Measurements from ENCODE around the gene ATRNL1.
"Not testable (repeated sequence)": the region's sequence is repeated elsewhere in the genome, so short reads cannot be mapped to it uniquely, and the experiment has no call there.

The ATRNL1 gene

DNA sequence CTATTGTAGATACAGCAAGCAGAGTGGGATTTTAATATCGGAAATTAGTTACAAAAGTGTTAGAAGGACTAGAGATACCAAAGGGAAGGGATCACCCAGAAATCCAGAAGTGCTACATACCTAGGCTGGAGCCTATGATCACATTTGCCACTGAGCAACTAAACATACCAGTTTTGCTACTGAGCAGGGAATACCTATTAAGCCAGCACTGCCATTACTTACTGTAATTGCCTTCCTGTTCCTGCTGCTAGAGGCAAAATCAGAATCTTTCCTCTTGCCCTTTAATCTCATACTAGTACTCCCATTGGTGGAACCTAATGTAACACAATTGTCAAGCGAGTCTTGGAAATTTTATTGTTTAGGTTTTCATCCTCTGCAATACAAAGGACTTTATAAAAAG is 121.7 kb downstream of the ATRNL1 start:
- Mint-ChIP-seq H3K9me3 (no peaks in the 10 kb centered on the region), H3K4me3 (no peak overlapping the region), H3K36me3 (ENCODE audit: low read depth) (no peaks in the 10 kb centered on the region), H3K27ac (no peak overlapping the region), H3K27me3 (no peaks in the 10 kb centered on the region), H3K4me1 (ENCODE audit: low read depth) (no peaks in the 10 kb centered on the region)
- no peak for DNase-seq

DNA sequence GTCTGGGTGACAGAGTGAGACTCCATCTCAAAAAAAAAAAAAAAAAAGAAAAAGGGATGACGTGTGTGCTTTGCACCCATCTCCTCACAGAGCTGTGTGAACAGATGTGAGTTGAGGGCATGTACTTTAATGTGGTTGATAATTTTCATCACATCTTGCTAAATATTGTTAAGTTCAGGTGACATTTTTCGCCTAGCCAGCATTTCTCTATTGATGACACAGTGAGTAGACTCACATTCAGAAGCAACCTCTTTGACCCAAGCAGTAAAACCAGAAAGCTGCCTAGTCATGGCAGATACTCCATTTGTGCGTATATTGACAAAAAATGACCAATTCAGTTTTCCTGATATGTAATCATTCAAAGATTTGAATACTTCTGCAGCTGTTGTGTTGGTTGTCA is 126.0 kb downstream of the ATRNL1 start:
- DNase-seq = no peak
- H3K27ac Mint-ChIP-seq = no peak overlapping the region
- H3K4me1 Mint-ChIP-seq (ENCODE audit: low read depth) = no peaks in the 10 kb centered on the region
- H3K27me3 Mint-ChIP-seq = no peaks in the 10 kb centered on the region
- H3K36me3 Mint-ChIP-seq (ENCODE audit: low read depth) = no peaks in the 10 kb centered on the region
- no peaks in the 10 kb centered on the region for H3K9me3 Mint-ChIP-seq
- no peak overlapping the region for H3K4me3 Mint-ChIP-seq

DNA sequence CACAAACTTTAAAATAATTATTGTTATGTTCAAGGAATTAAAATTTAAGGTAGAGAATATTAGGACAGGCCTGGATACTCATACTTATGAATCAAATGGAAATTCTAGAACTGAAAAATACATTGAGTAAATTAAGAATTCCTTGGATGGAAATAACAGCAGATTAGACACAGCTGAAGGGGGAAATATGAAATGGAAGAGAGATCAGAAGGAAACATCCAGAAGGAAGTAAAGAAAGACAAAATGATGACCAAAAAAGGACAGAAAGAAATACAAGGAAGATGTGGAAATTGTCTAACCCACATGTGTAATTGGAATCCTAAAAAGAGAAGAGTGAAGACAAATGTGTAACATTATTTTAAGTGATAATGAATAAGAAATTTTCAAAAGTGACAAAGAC is 128.9 kb downstream of the ATRNL1 start:
- no peak for DNase-seq
- Mint-ChIP-seq H3K27ac (no peak overlapping the region), H3K36me3 (ENCODE audit: low read depth) (no peaks in the 10 kb centered on the region), H3K4me3 (no peak overlapping the region), H3K4me1 (ENCODE audit: low read depth) (no peaks in the 10 kb centered on the region), H3K9me3 (no peaks in the 10 kb centered on the region), H3K27me3 (no peaks in the 10 kb centered on the region)

DNA sequence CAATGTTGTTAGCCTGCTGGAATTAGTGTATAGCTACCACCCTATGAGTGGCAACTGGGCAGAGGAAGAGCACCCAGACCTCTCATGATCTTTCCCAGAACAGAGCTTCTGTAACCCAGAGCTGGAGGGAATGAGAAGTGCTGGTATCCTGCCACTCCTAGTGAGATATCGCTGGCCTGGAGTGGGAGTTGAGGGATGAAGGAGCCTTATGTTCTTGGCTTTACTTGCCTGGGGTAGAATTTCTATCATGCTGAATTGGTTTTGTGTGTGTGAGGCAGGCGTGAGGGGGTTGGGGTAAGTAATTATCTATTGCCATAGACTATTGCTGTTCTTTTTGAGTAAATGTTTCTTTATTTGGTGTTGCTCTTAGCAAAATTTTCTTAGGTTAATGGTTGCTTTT is 146.6 kb downstream of the ATRNL1 start:
- Mint-ChIP-seq H3K27ac (no peak overlapping the region), H3K36me3 (ENCODE audit: low read depth) (no peaks in the 10 kb centered on the region), H3K4me3 (no peak overlapping the region)

DNA sequence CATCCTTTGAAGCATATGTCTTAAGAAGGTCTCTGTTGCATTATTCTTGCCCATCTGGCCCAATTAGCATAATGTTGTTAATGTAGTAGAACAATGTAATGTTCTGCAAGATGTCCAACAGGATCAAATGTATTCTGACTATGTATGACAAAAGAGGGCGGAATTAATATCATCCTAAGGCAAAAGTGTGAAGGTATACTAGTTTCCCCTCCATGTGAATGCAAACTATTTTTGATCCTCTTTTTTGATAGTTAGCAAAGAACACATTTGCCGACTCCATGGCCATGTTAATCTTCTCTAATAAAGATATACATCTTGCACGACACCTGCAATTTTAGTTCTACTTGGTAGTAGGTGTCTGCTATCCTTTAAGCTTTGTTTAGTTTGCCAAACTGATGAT is 157.6 kb downstream of the ATRNL1 start:
- no peak for DNase-seq
- Mint-ChIP-seq H3K4me3 (no peak overlapping the region), H3K27me3 (no peaks in the 10 kb centered on the region), H3K4me1 (ENCODE audit: low read depth) (no peaks in the 10 kb centered on the region), H3K27ac (no peak overlapping the region), H3K9me3 (peaks cover 2% of the 10 kb centered on the region), H3K36me3 (ENCODE audit: low read depth) (no peaks in the 10 kb centered on the region)

More for the DNA sequence above, 146.6 kb downstream of the ATRNL1 start:
- no peak for DNase-seq
- Mint-ChIP-seq H3K27me3 (no peaks in the 10 kb centered on the region), H3K9me3 (no peaks in the 10 kb centered on the region), H3K4me1 (ENCODE audit: low read depth) (no peaks in the 10 kb centered on the region)

DNA sequence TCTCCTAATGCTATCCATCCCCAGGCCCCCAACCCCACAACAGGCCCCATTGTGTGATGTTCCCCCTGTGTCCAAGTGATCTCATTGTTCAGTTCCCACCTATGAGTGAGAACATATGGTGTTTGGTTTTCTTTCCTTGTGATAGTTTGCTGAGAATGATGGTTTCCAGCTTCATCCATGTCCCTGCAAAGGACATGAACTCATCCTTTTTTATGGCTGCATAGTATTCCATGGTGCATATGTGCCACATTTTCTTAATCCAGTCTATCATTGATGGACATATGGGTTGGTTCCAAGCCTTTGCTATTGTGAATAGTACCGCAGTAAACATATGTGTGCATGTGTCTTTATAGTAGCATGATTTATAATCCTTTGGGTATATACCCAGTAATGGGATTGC is 160.6 kb downstream of the ATRNL1 start:
- not testable (repeated sequence) for H3K27me3 Mint-ChIP-seq; H3K4me3 Mint-ChIP-seq; H3K4me1 Mint-ChIP-seq (ENCODE audit: low read depth); DNase-seq; H3K27ac Mint-ChIP-seq; H3K36me3 Mint-ChIP-seq (ENCODE audit: low read depth); H3K9me3 Mint-ChIP-seq

DNA sequence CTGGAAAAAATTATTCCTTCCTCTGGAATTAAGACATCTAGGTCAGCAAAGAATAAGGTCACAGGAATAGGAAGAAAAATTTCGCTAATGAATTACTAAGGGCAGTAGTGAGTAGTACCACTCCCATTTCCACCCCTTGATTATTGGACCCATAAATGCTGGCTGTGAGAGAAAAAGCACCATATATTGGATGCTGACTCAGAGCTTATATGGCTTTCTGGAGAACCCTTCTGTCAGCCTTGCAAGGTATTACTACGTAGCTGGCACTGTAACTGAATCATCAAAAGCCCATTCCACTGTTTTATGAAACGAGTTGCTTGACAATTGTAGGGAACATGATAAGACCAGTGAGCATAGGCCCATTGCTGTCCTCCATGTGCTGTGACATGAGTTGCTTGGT is 179.3 kb downstream of the ATRNL1 start:
- Mint-ChIP-seq H3K36me3 (ENCODE audit: low read depth) (no peaks in the 10 kb centered on the region), H3K27ac (no peak overlapping the region), H3K27me3 (no peaks in the 10 kb centered on the region), H3K4me1 (ENCODE audit: low read depth) (no peaks in the 10 kb centered on the region), H3K4me3 (no peak overlapping the region), H3K9me3 (no peaks in the 10 kb centered on the region)
- no peak for DNase-seq

DNA sequence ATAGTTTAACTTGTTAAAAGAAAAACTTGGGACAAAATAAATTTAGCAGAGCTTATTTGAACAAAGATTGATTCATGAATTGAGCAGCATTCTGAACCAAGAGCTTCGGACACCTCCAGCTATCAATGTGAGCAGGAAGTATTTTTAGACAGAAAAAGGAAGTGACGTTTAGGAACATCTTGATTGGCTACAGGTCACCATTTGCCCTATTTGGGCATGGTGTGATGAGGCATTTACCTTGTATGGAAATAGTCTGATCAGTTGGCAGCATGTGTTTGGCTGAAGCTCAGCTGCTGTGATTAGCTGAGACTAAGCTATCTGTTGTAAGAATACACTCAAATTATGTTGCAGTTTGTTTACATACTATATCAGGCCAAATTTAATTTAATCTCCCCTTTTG is 185.1 kb downstream of the ATRNL1 start:
- H3K27me3 Mint-ChIP-seq = no peaks in the 10 kb centered on the region
- no peaks in the 10 kb centered on the region for H3K9me3 Mint-ChIP-seq
- DNase-seq = no peak
- no peaks in the 10 kb centered on the region for H3K4me1 Mint-ChIP-seq (ENCODE audit: low read depth)
- H3K4me3 Mint-ChIP-seq = no peak overlapping the region
- no peak overlapping the region for H3K27ac Mint-ChIP-seq
- H3K36me3 Mint-ChIP-seq (ENCODE audit: low read depth) = no peaks in the 10 kb centered on the region

DNA sequence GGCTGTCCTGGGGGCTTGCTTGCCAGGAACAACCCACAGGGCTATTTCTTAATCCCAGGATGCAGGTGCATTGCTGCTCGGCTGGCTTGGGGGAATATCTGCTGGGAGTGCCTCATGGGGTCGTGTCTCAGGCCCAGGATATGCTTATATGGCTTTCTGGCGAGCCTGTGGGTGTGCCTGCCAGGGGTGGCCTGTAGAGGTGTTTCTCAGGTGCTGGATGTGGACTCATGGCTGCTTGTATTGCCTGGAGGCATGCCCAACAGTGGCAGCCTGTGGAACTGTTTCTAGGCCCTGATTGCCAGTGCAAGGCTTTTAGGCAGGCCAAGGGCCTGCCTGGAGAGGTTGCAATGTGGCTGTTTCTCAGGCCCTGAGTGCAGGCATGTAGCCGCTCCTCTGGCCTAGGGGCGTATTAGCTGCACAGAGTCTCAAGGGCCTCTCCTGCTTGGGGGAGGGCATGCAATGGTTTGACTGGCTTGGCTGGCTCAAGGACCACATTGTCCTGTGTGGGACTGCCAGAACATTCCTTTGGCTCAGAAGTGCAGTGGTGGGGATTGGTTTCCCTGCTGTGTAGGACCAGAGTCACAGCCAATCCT is 202.1 kb downstream of the ATRNL1 start:
- DNase-seq = no peak
- peaks cover 24% of the 10 kb centered on the region for H3K9me3 Mint-ChIP-seq
- H3K36me3 Mint-ChIP-seq (ENCODE audit: low read depth) = no peaks in the 10 kb centered on the region
- H3K4me3 Mint-ChIP-seq = no peak overlapping the region
- H3K27me3 Mint-ChIP-seq = no peaks in the 10 kb centered on the region
- no peaks in the 10 kb centered on the region for H3K4me1 Mint-ChIP-seq (ENCODE audit: low read depth)
- no peak overlapping the region for H3K27ac Mint-ChIP-seq

DNA sequence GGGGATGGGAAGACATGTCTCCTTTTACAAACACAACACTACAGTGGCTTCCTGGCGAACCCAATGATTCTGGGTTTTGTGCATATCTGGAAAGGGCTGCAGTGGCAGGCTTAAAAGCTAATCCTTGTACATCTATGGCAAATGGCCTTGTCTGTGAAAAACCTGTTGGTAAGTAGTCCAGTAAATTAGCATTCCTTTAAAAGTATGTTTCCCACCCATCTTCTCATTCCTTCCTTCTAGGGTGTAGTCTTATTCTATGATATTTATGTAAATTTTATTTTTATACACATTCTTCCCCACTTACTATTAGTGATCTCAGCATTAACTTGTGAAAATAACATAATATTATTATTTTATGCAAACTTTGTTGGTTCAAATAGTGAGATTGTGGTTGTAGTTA is 206.9 kb downstream of the ATRNL1 start:
- DNase-seq = no peak
- Mint-ChIP-seq H3K36me3 (ENCODE audit: low read depth) (no peaks in the 10 kb centered on the region), H3K27me3 (no peaks in the 10 kb centered on the region), H3K27ac (no peak overlapping the region), H3K4me1 (ENCODE audit: low read depth) (no peaks in the 10 kb centered on the region), H3K4me3 (no peak overlapping the region), H3K9me3 (no peaks in the 10 kb centered on the region)

DNA sequence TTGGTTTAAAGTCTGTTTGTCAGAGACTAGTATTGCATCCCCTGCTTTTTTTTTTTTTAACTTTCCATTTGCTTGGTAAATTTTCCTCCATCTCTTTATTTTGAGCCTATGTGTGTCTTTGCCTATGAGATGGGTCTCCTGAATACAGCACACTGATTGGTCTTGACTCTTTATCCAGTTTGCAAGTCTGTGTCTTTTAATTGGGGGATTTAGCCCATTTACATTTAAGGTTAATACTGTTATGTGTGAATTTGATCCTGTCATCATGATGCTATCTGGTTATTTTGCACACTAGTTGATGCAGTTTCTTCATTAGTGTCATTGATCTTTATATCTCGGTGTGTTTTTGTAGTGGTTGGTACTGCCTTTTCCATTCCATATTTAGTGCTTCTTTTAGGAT is 226.5 kb downstream of the ATRNL1 start:
- not testable (repeated sequence) for DNase-seq; H3K4me3 Mint-ChIP-seq; H3K4me1 Mint-ChIP-seq (ENCODE audit: low read depth); H3K27ac Mint-ChIP-seq; H3K36me3 Mint-ChIP-seq (ENCODE audit: low read depth); H3K27me3 Mint-ChIP-seq
- H3K9me3 Mint-ChIP-seq = peaks cover 12% of the 10 kb centered on the region

DNA sequence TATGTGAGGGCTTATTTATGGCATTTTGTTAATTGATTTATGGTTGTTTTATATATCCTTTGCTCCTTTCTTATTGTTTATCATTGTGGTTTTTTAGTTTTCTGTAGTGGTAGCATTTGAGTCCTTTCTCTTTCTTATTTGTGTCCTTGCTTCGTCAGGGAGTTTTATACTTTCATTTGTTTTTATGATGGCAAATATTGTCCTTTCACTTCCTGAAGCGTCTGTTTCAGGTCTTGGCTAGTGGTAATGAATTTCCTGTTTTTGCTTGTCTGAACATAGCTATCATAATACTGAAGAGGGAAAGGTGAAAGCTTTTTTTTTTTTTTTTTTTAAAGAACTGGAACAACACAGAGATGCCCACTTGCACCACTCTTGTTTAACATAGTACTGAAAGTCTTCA is 228.2 kb downstream of the ATRNL1 start:
- no peak for DNase-seq

DNA sequence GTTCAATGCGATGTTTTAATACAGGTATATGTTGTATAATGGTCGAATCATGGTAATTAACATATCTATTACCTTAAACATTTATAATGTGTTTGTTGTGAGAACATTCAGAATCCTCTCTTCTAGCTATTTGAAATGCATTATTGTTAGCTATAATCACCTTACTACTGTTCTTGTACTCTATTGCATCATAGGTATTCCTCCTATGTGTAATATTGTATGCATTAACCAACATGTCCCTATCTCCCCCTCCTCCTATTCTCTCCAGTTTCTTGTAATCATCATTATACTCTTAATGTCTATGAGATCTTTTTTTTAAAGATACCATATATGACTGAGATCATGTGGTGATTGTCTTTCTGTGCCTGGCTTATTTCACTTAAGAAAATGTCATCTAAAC is 235.2 kb downstream of the ATRNL1 start:
- Mint-ChIP-seq H3K27me3 (no peaks in the 10 kb centered on the region), H3K27ac (no peak overlapping the region), H3K9me3 (peaks cover 13% of the 10 kb centered on the region), H3K36me3 (ENCODE audit: low read depth) (no peaks in the 10 kb centered on the region), H3K4me3 (no peak overlapping the region), H3K4me1 (ENCODE audit: low read depth) (no peaks in the 10 kb centered on the region)
- DNase-seq = no peak

More for the DNA sequence above, 228.2 kb downstream of the ATRNL1 start:
- H3K4me3 Mint-ChIP-seq = no peak overlapping the region
- no peaks in the 10 kb centered on the region for H3K36me3 Mint-ChIP-seq (ENCODE audit: low read depth)
- H3K27me3 Mint-ChIP-seq = no peaks in the 10 kb centered on the region
- peaks cover 14% of the 10 kb centered on the region for H3K9me3 Mint-ChIP-seq
- H3K27ac Mint-ChIP-seq = no peak overlapping the region
- H3K4me1 Mint-ChIP-seq (ENCODE audit: low read depth) = no peaks in the 10 kb centered on the region

DNA sequence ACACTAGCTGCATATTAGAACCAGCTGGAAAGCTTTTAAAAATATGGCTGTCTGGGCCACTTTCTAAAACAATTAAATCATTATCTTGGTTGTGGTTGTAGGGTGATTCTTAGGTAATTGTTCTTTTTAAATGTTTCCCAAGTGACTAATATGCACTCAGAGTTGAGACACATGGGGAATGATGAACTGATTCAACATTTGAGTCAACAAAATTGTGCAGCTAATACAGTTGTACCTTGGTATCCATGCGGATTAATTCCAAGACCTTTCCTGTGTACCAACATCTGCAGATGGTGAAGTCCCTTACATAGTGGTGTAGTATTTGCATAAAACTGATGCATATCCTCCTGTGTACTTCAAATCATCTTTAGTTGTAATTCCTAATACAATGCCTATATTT is 242.2 kb downstream of the ATRNL1 start:
- Mint-ChIP-seq H3K27ac (no peak overlapping the region), H3K27me3 (no peaks in the 10 kb centered on the region), H3K9me3 (peaks cover 7% of the 10 kb centered on the region), H3K4me1 (ENCODE audit: low read depth) (no peaks in the 10 kb centered on the region), H3K36me3 (ENCODE audit: low read depth) (no peaks in the 10 kb centered on the region), H3K4me3 (no peak overlapping the region)
- no peak for DNase-seq

DNA sequence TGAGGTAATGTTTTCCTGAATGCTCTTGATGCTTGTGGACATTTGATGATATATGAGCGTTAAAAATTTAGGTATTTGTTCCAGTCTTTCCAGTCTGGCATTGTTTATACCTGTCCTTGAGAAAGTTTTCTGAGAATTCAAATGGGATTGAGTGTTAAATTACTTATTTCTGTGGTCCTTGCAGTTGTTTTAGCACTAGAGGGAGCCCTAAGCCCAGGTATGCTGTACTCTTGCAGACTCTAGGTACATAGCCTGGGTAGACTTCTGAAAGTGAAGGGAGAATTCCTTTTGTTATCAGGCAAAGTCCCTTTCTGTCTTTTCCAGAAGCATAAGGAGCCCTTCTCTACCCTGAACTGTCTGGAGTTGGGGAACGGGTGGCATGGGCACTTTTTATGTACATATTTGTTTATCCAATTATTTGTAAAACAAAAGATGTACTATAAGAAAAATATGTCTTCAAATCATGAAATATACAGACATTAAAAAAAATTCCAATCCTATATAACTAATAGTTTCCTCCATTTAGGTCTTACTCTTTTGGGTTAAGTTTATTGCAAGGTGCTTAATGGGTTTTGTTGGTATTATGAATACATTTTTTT is 262.1 kb downstream of the ATRNL1 start:
- no peaks in the 10 kb centered on the region for H3K27me3 Mint-ChIP-seq
- DNase-seq = no peak
- no peak overlapping the region for H3K27ac Mint-ChIP-seq
- no peaks in the 10 kb centered on the region for H3K9me3 Mint-ChIP-seq
- no peaks in the 10 kb centered on the region for H3K4me1 Mint-ChIP-seq (ENCODE audit: low read depth)
- H3K4me3 Mint-ChIP-seq = no peak overlapping the region
- no peaks in the 10 kb centered on the region for H3K36me3 Mint-ChIP-seq (ENCODE audit: low read depth)

DNA sequence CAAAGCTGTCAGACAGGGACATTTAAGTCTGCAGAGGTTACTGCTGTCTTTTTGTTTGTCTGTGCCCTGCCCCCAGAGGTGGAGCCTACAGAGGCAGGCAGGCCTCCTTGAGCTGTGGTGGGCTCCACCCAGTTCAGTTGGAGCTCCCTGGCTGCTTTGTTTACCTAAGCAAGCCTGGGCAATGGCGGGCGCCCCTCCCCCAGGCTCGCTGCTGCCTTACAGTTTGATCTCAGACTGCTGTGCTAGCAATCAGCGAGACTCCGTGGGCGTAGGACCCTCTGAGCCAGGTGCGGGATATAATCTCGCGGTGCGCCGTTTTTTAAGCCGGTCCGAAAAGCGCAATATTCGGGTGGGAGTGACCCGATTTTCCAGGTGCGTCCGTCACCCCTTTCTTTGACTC is 274.8 kb downstream of the ATRNL1 start:
- not testable (repeated sequence) for H3K36me3 Mint-ChIP-seq (ENCODE audit: low read depth); H3K4me1 Mint-ChIP-seq (ENCODE audit: low read depth); H3K27ac Mint-ChIP-seq; H3K9me3 Mint-ChIP-seq; H3K4me3 Mint-ChIP-seq; DNase-seq; H3K27me3 Mint-ChIP-seq
